HuH-7 (cell line): Measurements from ENCODE around the gene CHST11.
"Not testable (repeated sequence)": the region's sequence is repeated elsewhere in the genome, so short reads cannot be mapped to it uniquely, and the experiment has no call there.

Source experiments
- DNase-seq: peaks from one replicate; pipeline ENCODE4 v3.0.0; 2011; ENCODE audit warnings: low spot score

CHST11 gene

DNA sequence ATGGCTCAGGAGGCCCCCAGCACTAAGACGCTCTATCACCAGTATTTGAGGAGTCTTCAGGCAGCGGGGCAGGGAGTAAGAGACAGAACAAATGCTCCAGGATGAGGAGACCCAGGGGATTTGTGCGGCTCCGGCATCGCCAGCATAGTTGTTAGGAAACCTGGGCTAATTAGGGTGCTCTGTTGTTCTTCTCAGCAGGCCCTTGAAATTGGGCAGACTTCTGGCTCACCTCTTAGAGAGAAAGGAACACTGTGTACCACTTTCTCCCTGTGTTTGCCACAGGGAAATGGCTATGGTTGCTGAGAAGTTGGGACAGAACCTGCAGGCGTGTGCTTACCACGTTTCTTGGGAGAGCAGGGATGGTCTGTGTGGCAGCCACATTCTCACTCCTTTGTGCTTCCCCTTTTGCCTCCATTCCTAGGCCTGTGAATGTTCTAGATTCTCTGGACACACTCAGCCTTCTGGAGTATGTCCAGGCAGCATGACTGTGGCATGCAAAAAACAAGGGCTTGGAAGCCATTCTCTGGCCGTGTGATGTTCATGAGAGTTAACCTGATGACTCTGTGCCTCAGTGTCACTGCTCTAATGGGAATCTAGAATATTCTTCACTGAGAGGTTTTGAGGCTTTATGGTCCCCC is 109.0 kb downstream of the CHST11 start:
- DNase-seq, result no peak

DNA sequence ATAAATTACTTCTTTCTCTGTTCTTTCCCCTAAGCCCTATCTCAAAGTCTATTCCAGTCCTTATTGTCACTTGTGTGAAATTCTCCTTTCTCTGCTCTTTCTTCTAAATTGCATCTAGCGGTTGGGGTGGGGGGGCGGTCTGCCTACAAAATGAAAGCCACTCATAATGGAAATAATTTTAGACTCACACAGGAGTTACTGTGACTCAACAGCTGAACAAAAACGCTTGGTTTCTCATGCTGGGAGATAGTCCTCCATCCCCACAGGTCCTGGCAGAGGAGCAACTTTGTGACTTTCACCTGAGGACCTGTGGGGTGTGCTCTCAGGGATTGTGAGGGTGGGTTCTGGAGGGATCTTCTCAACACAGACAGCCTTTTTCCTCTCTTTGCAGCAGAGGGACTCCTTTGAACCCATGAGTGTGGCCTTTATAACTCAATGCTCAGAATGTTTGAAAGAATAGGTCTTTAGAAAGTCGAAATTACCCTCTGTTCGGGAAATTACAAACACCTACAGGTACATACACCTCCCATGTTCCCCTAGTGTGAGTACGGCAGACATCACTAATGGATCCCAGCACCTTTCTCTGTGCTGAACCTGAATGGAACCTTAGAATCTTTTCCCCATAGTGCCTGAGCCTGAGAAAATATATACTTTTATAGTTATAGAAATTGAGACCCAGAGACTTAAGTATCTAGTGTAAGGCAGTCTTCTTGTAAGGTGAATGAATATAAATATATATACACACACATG is 109.7 kb downstream of the CHST11 start:
- DNase-seq, result no peak

DNA sequence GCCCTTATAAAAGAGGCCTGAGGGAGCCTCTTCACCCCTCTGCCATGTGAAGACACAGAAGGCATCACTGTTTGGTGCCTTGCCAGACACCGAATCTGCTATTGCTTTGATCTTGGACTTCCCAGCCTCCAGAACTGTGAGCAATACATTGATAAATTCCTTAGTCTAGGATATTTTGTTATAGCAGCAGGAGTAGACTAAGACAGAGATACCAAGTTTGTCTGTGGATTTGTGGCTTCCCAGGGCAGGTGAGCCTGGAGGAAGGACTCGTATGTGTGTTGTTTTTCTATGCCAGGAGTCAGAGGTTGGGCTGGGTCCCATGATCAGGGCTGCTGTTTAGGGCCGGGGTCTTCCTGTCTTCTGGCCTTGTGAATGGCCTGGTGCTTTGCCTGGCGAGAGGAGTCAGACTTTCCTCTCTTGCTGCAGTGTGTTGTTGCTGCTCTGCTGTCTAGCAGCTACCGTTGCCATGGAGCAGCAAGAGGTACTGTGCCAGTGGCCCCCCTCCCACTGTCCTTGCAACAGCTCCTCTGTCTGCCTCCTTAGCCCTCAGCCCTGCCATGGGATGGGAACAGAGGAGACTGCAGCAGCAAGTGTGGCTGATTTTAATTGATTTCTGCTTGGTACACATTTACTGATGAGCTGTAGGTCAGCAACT is 111.2 kb downstream of the CHST11 start:
- DNase-seq, result no peak

DNA sequence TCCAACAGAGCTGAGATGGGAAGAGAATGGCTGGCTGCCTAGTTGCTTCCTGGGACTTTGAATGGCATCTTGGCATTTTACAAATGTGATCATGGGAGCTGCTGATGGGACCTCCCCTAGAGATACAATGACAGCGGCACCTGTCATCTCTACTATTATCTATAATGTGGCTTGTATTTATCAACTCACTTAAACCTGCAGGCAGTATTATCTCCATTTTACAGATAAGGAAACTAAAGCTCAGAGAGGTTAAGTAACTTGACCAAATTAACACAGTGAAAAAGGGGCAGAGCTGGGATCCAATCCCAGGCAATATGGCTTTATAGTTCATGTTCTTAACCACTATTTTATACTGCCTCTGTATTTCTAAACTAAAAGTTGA is 111.7 kb downstream of the CHST11 start:
- DNase-seq, result no peak

DNA sequence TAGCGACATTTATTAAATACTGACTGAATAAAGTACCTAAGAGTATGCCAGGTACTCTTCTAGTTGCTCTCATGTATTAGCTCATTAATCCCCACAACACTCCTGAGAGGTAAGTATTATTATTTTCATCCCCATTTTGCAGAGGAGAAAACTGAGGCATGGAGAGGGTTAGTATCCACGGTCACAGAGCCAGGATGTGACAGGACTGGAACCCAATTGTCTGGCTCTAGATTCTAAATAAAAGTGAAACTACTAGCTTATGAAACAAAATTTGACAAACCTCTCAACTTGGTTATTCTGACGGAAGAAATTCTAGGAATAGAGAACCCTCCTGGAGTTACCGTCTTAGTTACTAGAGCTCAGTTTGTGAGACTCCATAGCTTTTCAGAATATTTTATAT is 112.2 kb downstream of the CHST11 start:
- DNase-seq, result no peak

DNA sequence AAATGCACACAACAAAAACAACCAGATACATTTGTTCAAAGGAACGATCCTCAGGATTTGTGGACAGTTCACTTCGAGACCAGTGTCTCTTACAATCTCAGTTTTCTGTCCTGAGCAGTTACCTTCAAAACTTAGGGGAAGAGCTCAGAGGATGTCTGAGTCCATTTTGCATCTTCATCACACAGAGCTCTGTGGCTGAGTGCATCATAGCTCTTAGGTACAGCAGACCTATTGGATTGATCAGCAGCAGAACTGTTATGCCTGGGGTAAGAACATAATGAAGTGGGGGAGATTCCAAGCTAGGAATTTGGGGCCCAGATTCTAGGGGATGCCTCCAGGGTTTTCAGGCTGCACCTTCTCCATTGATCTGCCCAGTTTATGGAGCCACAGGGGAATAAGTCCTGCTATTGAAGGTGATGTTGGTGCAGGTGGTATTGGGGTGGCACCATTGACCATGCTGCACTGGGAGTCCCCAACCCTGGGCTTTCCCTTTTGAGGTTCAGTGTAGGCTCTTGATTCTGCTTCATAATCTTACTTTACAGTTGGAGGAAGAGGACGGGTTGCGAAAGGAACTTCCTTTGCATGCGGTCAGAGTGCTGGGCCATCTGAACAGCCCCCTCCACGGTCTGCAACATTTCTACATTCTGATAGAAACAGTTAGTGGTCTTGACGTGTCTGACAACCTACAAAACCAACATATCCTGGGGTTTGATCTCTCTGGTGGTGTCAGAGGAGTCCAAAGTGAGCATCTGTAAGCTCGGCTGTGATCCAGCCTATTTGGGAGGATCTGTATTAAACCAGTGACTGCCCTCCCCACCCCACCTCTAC is 112.8 kb downstream of the CHST11 start:
- DNase-seq, result no peak

DNA sequence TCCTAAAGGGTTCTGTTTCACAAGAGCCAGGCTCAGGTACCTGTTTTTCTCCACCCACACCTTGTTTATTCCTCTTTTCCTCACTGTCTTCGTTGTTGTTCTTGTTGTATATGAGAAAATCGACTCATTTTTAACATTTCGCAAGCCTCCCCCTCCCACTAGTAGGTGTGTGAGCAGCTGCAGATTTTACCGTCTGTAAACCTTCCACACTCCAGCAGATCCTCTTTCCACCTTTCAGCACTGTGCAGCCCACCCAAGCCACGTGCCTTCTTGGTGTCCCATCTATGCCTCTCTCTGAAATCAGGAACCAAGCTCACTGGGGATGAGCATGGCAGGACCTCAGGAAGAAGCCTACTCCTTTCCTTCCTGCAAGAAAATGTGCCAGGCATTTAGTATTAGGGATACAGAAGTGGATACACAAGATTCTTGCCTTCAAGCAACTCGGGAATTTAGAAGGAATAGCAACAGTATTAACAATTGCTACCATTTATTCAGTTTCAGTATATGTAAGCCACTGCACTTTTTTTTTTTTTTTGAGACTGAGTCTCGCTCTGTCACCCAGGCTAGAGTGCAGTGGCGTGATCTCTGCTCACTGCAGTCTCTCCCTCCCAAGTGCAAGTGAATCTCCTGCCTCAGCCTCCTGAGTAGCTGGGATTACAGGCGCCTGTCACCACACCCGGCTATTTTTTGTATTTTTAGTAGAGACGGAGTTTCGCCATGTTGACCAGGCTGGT is 113.6 kb downstream of the CHST11 start:
- no peak for DNase-seq

DNA sequence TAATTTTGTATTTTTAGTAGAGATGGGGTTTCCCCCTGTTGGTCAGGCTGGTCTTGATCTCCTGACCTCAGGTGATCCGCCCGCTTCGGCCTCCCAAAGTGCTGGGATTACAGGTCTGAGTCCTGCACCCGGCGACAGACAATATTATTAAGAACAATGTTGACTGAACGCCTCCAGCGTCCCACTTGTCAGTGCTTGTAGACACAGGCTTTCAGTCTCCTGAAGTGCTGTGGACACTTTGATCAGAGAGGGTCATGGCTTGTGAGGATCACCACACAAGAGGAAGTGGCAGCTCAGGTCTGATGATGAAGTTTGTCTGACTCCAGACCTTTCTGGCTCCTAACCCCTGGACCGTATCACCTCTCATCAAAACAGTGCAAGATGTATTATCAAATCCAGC is 114.6 kb downstream of the CHST11 start:
- DNase-seq, result no peak

DNA sequence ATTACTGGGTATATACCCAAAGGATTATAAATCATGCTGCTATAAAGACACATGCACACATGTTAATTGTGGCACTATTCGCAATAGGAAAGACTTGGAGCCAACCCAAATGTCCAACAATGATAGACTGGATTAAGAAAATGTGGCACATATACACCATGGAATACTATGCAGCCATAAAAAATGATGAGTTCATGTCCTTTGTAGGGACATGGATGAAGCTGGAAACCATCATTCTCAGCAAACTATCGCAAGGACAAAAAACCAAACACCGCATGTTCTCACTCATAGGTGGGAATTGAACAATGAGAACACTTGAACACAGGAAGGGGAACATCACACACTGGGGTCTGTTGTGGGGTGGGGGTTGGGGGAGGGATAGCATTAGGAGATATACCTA is 117.6 kb downstream of the CHST11 start:
- not testable (repeated sequence) for DNase-seq

DNA sequence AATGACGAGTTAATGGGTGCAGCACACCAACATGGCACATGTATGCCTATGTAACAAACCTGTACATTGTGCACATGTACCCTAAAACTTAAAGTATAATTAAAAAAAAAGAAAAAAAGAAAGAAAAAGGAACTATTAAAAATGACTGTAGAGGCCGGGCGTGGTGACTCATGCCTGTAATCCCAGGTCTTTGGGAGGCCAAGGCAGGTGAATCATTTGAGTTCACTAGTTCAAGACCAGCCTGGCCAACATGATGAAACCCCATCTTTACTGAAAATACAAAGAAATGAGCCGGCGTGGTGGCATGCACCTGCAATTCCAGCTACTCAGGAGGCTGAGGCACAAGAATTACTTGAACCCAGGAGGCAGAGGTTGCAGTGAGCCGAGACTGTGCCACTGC is 118.0 kb downstream of the CHST11 start:
- DNase-seq, result not testable (repeated sequence)

DNA sequence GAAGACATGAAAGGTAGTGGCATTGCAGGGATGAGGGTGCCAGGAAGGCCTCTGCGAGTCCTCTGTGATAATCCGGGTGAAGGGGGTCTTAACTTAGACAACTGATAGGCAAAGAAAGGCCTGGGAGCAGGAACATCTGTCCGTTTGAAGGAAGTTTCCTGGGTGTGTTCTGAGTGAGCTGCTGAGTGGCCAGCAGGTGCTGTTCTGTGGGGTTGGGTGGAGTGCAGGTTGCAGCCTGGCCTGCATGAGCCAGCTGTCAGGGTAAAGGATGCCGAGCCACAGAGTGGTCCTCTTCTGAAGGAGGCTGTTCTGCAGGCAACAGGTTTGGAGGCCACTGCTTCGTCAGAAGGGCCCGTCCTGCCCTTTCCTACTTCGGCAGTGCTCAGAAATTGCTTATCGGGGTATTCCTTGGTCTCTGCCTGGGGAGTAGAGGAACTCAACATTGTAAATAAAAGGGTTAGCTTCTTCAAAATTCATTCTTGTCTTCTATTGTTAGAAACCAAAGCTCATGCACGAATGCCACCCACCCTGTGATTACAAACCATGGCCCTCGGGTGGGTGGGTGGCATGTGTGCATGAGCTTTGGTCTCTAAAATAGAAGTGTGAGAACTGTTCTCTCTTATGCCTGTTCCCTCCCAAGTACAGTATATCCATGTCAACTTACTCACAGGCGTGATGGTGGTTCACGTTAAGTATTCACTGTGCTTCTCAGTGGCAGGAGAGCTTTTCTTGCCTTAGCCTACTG is 118.9 kb downstream of the CHST11 start:
- no peak for DNase-seq

DNA sequence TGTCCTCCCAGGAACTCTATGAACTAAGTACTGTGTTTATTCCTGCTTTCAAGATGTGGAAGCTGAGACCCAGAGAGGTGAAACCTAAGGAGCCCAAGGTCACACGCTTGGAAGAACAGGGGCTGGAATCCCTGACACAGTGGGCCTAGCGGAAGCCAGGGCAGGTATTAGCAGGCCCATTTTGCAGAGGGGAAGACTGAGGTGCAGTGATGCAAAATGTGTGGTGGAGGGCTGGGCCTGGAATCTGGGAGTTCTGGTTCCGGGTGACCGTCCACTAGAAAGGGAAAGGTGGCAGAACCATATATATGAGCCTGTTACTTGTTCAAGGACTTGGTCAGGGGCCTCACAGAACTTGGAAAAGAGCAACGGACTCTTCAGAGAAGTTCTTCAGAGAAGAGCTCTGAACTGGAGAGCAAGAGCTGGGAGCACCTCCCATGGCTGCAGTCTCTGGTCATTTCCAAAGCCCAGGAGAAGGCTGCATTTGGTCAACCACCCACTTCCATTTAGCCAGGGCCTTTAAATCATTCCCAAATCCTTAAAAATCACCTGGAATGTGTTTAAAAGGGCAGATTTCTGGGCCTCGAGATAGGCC is 119.5 kb downstream of the CHST11 start:
- DNase-seq, result no peak

DNA sequence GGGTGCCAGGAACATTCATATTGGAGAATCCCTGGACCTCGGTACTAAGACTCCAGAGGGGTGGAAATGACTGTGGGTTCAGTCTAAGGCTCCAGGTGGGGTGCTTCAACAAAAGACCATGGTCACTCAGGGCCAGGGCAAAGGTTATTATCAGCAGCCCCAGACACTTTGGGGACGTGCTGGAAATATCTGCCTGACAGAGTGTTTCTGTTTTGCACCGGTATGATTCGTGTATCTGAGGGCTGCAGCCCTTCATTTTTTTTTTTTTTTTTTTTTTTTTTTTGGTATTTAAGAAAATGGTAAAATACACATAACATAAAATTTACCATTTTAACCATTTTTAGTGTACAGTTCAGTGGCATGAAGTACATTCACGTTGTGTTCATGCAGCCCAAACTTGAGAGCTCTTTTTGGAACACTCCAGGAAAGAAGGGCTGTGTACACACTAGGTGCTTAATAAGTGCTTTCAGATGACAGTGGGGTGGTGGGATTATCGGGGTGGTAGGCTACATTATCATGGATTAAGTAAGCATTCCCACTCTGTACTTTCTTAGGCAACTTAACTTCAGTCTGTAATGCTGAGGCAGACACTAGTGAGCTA is 120.3 kb downstream of the CHST11 start:
- DNase-seq, result no peak

DNA sequence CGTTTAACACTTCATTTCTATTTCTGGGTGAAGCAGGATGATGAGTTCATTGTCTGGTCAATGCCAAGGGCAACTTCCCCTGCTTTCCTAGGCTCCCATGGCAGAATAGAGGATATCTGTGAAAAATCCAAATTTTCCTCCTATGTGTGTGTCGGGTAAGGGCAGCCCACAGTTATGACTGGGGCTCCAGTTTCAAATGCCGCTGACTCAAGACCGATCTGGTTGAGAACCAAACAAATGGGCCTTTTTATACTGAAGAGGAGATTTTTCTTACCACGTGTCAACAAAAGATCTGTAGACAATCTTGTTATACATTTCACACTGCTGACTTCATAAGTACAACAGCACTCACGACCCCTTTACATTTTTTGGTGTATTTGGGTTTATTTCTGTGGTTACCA is 120.8 kb downstream of the CHST11 start:
- no peak for DNase-seq

DNA sequence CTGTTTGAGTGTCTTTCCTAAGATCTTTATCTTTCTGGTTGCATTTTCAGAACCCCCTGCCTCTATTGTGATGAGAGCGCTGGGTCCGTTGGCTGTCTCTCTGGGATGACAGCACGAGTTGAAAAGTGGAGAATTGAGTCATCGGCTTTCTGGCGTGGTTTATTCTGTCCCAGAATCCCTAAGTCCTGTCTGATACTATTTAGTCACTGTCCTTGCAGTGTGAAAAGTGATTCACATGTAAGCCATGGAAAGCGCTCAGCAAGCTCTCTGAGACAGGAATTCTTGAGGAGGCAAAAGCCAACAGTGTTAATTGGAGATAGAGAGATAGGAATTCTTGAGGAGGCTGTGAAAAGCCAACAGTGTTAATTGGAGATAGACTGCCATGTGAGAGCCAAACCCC is 121.7 kb downstream of the CHST11 start:
- DNase-seq, result no peak

DNA sequence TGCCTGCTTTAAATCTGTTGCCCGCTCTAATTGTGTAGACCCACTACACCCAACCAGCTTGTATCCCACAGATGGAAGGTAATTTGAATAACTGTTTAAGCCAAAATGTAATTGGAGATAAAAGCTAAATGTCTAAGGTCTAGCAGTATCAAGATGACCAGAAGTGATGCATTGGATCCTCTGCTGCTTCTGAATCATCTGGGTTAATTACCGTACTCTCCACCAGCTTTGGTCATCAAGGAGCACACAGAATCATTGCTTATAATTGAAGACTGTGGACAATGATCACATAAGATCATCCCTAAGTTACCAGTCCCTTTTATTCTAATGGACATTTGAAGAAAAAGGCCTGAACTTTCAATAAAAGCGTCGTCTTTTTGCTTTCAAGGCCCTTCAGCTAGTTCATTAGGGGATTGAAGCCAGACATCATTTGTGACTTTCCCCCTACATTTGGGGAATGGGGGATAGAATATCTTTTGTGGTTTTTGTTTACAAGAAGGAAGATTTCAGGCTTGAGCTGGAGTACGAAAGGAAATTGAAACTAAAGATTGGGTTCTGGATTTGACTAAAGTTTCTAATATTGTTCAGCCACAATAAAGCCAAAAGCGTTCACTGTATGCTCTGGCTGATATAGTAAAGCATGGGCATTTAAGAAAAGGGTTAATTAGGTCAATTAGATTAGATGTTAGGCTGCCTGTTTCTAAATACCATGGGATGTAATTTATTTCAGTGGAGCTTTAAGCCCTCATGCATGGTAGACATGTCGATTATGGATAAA is 123.2 kb downstream of the CHST11 start:
- DNase-seq, result no peak

DNA sequence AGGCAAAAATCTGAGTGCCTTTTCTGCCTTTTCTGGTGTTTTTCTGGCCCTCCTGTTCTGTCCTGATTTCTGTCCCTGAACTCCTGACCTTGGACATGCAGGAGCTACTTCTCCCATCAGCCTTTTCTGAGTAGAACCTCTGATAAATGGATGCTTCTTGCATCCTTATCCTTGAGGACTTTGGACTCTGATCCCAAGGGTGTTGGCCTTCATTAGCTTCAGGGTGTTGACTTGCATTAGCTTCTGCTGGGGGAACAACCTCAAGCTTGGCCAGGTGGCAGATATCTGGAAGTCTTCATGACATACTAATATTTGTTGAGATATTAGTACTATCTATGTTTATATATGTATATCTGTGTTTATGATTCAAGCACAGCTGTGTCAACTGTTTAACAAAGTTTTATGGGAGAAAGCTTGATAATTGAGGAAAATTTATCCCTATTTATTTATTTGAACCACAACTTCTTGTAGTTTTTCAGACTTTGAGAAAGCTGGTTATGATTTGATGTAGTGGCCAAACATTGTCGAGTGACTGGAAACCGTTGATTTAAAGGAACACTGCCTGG is 124.3 kb downstream of the CHST11 start:
- DNase-seq, result no peak

DNA sequence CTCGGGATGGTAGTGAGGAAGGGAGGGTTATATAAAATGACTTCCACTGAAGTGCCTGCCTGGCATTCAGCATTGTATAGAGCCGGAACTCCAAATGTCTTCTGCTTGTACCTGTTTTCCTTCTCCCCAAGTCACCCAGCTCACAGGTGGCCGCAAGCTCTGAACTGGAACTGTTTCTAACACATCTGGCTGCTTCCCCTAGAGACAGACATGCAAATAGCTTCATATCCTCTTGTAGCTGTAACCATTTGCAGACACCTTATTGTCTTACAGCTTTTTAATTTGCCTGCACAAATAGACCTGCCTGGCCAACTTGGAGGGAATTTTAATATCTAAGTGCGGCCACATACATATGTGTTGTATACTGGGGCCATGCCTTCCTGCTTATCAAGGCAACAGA is 126.0 kb downstream of the CHST11 start:
- no peak for DNase-seq

DNA sequence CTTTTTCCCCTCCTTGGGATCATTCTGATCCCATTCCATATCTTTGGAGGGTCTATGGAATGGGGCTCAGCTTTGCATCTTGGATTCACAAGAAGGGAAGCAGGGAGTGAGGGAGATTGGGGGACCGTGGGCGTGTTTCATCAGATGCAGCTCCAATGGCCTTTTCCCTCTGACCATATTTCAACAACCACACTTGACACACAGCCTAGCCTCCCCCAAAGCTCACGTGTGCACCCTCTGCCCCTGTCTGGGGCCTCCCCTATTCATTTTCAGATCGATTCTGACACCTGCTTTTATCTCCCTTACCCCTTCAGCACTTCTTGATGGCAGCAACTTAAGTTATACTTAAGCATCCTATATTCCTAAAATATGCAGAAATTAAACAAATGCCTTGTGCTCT is 126.6 kb downstream of the CHST11 start:
- no peak for DNase-seq
